IPS DF 4.7 (cell line): Measurements from ENCODE around the gene CCDC74A.
"Not testable (repeated sequence)": the region's sequence is repeated elsewhere in the genome, so short reads cannot be mapped to it uniquely, and the experiment has no call there.

Experiments
- DNase-seq: peaks from one replicate; pipeline ENCODE4 v3.0.0-alpha.2; 2013; ENCODE audit warnings: low spot score; ENCODE audit errors: extremely low read depth

Gene CCDC74A

GRCh38 chr2:131498321-131498973, 29.2 kb upstream of the CCDC74A start:
- not testable (repeated sequence) for DNase-seq

GRCh38 chr2:131503587-131503986, 24.1 kb upstream of the CCDC74A start:
- DNase-seq, result not testable (repeated sequence)

- not testable (repeated sequence) for DNase-seq
These were observed 23.5 kb upstream of the CCDC74A start for GRCh38 chr2:131504082-131504750.

- no peak for DNase-seq
These were observed 18.1 kb upstream of the CCDC74A start for GRCh38 chr2:131509615-131510014.

- DNase-seq, result not testable (repeated sequence)
These were observed 16.3 kb upstream of the CCDC74A start for GRCh38 chr2:131511291-131511968.

- DNase-seq, result not testable (repeated sequence)
These were observed 15.5 kb upstream of the CCDC74A start for GRCh38 chr2:131511969-131512870.

- not testable (repeated sequence) for DNase-seq
These were observed 13.1 kb upstream of the CCDC74A start for GRCh38 chr2:131514408-131515166.

GRCh38 chr2:131515235-131515634, 12.5 kb upstream of the CCDC74A start:
- not testable (repeated sequence) for DNase-seq

GRCh38 chr2:131516011-131516410, 11.7 kb upstream of the CCDC74A start:
- no peak for DNase-seq

GRCh38 chr2:131516621-131517020, 11.1 kb upstream of the CCDC74A start:
- DNase-seq, result not testable (repeated sequence)

GRCh38 chr2:131517106-131517831, 10.4 kb upstream of the CCDC74A start:
- no peak for DNase-seq

- DNase-seq, result not testable (repeated sequence)
These were observed 9.8 kb upstream of the CCDC74A start for GRCh38 chr2:131517856-131518255.

- DNase-seq, result not testable (repeated sequence)
These were observed 9.2 kb upstream of the CCDC74A start for GRCh38 chr2:131518531-131518930.

GRCh38 chr2:131519466-131519865, 8.2 kb upstream of the CCDC74A start:
- no peak for DNase-seq

GRCh38 chr2:131519871-131520470, 7.7 kb upstream of the CCDC74A start:
- not testable (repeated sequence) for DNase-seq

- no peak for DNase-seq
These were observed 7.2 kb upstream of the CCDC74A start for GRCh38 chr2:131520526-131520925.

GRCh38 chr2:131521524-131521923, 6.2 kb upstream of the CCDC74A start:
- not testable (repeated sequence) for DNase-seq

GRCh38 chr2:131521961-131522781, 5.5 kb upstream of the CCDC74A start:
- DNase-seq, result no peak

- not testable (repeated sequence) for DNase-seq
These were observed 2.4 kb upstream of the CCDC74A start for GRCh38 chr2:131525256-131525655.
